AG08395 (cell line): ENCODE results near the gene FKBP9.
A peak's percentile ranks its signal among the peaks of the same experiment; 100 is the strongest.
"Not testable (repeated sequence)": the region's sequence is repeated elsewhere in the genome, so short reads cannot be mapped to it uniquely, and the experiment has no call there.

Experiments used
- DNase-seq: peaks from one replicate; pipeline ENCODE4 v3.0.0; 2012; ENCODE audit warnings: mixed read lengths, low spot score

FKBP9 gene, protein sequence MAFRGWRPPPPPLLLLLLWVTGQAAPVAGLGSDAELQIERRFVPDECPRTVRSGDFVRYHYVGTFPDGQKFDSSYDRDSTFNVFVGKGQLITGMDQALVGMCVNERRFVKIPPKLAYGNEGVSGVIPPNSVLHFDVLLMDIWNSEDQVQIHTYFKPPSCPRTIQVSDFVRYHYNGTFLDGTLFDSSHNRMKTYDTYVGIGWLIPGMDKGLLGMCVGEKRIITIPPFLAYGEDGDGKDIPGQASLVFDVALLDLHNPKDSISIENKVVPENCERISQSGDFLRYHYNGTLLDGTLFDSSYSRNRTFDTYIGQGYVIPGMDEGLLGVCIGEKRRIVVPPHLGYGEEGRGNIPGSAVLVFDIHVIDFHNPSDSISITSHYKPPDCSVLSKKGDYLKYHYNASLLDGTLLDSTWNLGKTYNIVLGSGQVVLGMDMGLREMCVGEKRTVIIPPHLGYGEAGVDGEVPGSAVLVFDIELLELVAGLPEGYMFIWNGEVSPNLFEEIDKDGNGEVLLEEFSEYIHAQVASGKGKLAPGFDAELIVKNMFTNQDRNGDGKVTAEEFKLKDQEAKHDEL

DNA sequence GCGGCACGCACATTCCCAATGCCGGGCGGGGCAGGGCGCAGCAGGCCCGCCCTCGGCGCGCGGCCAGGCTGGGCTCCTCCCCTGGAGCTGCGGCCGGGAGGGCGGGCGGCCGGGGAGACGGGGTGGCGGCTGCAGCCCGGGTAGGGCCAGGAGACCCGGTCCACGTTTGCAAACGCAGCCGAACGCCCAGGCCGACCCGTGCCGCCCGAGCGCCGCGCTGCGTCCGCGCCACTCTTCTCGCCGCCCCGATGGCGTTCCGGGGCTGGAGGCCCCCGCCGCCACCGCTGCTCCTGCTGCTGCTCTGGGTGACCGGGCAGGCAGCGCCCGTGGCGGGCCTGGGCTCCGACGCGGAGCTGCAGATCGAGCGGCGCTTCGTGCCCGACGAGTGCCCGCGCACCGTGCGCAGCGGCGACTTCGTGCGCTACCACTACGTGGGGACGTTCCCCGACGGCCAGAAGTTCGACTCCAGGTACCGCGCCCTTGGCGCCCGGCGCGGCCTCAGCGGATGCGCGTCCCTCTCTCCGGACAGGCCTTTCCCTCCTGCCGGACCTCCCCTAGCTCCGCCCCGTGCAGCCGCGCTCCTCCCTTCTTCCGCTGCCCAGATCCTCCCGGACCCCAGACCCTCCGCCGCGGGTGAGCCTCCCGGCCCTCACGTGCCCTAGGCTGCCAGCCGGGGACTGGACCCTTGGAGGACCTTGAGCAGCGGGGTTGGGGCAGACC lies at the start of gene FKBP9:
Gene FKBP9 (plus strand): TSS at position 115 of the 720 bp plus-strand sequence. CDS start 134 bp downstream, at position 249.
- DNase-seq, result peak; percentile 97

DNA sequence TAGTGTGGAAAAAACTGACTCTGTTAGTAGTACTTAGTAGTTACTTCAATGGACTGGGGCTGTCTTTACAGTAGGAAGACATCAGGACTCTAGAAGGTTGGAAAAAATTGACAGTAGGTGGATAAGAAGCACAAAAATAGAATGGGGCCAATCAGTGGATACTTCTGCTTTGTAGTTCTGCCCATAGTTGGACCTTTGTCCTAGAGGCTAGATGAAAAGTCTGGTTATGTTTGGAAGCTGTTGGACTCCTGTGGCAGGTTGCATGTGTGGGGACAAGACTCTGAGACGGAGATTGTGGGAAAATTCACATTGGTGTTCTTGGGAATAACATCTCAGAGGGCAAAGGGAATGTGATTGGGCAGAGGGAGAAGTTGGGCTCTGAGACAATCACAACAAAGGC lies 47.0 kb upstream of the FKBP9 start:
- DNase-seq, result no peak

DNA sequence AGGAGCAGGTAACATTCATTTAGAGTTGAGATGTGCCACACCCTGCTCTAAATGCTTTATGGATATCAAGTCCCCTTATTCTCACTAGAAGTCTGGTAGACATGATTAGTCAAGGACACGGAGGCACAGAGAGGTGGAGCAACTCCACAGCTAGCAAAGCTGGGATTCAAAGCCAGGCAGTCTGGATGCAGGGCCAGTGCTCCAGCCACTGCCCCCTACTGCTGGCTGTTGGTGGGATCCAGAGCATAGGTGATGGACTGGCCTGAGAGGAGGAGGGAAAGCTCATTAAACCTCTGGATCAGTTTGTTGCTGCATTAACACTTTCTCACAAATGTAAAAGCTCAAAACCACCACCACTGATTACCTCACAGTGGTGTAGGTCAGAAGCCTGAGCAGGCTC lies 43.1 kb upstream of the FKBP9 start:
- DNase-seq, result no peak

DNA sequence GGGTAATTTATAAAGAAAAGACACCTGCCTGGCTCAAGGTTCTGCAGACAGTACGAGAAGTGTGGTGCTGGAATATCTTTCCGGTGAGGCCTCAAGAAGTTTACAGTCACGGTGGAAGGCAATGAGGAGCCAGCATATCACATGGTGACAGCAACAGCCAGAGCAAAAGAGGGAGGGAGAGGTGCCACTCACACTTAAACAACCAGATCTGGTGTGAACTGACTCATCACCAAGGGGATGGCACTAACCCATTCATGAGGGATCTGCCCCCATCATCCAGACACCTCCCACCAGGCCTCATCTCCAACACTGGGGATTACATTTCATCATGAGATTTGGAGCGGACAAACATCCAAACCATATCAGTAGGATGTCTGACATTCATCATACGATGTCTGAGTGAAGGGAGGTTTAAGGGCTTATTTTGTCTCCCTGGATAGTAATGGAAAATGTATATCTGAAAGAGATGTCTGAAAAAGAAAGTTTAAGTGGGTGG lies 42.2 kb upstream of the FKBP9 start:
- no peak for DNase-seq

DNA sequence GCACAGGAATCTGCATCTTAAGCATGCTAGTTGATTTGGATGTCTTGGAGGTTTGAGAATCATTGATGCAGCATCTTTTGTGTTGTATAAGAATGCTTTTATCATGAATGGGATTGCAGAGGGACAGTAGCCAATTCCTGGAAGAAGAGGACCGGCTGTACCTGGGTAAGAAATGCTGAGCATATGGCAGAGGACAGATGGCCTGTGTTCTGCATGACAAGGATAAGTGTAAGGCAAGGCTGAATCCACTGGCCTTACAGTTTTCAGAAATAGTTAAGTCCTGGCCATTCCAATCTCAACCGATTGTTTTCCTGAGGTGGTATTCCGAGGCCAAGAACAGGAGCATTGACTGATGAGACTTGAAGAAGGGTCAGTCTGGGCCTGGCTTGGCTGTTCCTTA lies 41.2 kb upstream of the FKBP9 start:
- no peak for DNase-seq

DNA sequence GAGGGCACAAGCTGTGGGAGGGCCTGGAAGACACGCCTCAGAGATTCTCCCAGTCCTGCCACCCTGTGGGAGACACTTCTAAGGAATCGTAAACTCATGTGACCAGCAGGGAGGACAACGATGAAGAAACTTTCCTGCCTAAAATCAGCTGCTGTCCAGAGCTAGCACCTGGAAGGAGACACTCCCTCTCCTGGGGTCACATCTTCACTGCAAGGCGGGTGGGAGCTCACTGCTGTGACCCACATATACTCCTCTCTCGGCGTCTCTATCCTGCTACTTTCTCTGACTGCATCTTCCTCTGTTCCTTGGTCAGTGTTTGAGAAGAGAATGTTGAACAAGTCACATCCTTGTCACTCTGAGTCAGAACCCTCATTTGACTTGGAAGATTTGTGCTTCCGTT lies 40.2 kb upstream of the FKBP9 start:
- not testable (repeated sequence) for DNase-seq

DNA sequence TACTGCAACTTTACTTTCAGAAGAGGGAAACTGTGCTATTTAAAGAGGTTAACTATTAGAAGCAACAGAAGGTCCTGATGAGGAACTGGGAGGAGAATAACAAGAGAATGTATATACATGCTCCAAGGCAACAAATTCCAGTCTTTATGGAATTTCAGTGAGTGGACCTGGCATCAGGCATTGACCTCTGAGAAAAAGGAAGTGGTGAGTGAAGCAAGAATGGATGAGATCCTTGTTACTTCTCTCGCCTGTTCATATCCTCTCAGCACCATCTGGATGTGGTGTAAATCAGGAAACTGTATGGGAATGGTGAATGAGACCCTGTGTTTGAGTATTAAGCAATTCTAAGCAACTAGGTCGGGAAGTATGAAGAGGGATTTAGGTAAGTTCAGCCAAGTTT lies 35.3 kb upstream of the FKBP9 start:
- DNase-seq, result no peak

DNA sequence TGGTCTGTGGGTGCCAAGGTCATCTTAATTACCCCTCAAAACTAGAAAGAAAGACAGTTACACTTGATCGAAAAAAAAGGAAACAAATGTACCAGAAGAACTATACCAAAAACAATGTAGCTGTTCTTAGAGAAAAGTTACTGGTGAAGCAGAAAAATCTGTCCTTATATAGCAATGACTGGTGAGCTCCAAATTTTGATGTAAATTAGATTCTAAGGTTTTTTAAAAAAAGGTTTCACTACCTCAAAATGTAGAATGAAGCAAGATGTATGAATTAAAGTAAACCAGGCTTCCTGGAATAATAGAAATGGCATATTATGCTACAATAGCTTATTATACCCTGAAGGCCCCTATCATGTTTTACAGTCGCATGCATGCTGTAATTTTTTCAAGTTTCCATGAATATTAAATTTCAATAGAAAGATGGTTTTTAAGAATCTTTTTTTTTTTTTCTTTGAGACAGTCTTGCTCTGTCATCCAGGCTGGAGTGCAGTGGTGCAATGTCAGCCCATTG lies 28.4 kb upstream of the FKBP9 start:
- DNase-seq, result no peak

DNA sequence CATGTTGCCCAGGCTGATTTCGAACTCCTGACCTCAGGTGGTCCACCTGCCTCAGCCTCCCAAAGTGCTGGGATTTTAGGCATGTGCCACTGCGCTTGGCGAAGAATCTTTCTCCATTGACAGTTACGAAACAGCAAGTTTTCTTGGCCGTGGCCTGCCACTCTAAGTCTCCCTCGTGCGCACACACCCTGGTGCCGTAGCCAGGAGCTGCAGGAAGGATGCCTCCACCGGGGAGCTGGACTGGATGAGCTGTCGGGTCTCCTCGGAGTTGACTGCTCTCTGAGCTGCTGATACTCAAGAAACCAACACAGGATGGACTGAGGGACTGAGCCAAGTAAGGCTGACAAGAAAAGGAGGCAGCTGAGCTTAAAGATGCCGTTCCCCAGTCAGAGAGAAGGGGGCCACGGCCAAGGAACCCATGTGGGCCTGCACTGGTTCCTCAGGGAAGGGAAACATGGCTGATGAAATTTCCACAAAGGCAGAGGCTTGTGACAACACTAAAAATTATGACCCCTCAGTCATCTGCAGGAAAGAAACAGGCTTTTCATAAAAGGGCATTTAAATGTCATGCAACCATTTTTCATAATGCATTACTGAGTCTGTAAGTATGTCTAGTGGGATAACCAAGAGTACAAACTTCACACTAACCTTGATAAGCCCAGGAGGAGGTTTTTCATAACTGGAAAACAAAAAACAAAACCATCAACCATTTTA lies 27.7 kb upstream of the FKBP9 start:
- DNase-seq, result no peak

DNA sequence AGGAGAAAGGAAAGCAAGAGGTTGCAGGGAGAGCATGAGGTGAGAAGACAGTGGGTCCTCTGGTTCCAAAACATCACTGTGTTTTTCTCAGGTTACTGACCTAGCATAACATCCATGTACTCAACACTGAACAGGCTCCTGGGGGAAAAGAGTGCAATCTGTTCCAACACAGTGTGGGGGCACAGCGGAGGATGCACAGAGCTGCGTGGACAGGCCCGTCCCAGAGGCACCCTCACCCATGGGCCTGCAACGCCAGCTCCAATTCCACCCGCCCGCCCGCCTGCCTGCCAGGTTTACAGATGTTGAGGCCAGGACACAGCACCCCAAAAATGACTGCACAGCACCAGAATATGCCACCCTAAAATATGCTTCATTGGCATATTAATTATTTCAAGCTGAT lies 26.9 kb upstream of the FKBP9 start:
- DNase-seq, result no peak

DNA sequence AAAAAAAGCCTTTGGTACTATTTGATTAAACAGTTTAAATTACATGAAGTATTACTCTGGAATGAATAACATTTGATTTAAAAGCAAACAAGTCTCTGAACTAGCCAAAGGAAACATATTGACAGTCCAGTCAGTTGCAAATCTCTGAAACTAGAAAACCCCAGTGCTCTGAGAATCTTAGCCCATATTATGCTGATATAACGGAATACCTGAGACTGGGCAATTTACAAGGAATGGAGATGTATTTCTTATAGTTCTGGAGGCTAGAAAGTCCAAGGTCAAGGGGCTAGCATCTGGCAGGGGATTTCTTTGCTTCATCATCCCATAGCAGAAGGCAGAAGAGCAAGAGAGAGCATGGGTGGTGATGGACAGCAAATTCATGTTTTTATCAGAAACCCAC lies 21.7 kb upstream of the FKBP9 start:
- no peak for DNase-seq

DNA sequence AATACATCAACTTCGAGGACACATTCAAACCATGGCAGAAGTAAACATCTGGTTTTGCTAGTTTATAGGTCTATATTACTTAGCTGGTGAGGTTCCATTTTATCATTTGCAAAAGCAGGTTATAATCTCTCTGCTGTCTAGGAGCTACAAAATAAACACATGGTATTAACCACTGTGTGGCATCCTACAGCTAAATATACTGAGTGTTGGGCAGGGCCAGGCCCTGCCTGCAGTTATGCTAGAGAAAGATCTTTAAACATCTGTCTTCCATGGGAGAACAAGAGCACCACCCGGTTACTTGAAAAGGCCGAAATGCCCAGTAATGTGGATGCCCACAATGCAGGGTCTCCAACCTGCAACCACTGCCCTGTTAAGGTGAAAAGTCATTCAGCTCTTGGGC lies 20.6 kb upstream of the FKBP9 start:
- no peak for DNase-seq

DNA sequence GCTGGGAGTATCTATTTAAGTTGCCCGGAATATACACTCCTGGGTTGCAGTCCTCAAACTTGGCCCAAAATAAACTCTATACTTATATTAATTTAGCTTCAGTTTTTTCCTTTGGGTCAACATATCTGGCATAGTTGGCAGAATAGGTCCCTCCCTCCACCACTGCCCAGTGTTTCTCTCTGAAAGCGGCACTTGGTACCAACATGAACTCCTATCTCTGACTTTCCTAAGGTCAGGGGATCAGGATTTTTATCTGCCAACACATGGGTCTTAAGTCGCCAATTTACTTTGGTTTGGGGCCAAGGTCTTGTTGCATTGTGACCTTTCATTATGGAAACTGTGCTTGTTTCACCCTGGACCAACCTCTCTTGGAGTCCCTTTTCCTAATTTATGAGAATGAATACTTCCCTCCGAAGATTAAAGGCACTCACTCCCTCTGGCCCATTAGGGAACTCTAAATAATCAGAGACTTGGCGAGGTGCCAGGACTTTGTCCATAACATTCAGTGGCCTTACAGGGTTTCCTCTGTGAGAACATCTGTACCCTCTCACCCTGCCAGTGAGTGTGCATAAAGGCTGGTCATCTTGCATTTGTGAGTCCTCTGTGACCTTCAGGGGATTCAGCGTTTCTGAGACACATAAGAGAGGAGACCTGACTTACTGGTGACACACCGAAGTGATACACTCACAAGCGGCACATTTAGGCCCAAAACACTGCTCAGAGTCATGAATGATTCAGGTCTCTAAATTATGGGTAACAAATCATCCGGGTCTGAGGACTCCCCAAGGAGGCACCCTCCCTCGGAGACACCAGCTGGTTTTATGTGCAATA lies 19.7 kb upstream of the FKBP9 start:
- peak; percentile 30 for DNase-seq

DNA sequence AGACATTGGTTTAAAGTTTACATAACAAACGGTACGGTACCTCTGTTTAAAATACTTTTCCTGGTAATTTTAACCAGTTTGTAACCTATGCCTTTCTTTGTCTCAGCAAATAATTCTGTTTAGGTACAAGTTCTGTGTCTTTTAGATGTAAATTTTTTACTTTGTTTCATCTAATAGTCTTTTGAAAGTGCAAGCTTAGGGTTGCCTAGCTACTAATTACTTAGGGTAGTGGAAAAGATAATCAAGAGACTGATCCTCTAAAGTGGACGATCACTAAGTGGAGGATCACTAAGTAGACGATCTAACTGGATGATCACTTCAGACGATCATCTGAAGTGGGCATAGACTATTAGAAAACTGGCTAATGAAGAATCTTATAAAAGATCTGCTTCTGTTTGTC lies 16.1 kb upstream of the FKBP9 start:
- DNase-seq, result no peak

DNA sequence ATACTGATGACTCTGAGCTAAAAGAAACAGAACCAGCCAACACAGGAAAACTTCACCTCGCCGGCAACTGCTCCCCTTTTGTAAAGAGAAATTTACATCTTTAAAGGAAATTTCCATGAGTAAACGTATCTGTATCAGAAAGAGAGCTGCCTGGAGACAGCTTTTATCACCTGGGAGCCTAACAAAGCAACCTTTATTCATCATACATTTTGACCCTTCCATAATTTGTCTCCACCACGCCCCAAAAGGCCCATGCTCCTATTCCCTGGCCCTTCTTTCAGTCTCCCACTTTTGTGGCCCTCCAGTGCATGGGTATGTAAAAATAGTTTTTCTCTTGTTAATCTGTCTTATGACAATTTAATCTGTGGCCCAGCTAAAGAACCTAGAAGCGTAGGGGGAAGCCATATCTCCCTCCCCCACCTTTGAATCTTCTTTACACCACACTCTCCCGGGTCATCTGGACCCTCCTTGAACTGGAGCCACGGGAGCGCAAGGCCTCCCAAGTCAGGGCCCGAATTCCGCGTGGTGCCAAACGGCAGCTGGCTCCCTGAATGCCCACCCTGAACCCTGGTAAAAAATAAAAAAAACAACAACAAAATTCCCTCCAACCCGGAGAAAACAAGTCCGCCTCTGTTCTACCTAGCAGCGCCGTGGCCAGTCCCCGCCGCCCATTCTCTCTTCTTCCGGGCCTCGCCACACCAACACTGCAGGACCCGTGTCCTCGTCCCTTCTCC lies 15.4 kb upstream of the FKBP9 start:
- no peak for DNase-seq

DNA sequence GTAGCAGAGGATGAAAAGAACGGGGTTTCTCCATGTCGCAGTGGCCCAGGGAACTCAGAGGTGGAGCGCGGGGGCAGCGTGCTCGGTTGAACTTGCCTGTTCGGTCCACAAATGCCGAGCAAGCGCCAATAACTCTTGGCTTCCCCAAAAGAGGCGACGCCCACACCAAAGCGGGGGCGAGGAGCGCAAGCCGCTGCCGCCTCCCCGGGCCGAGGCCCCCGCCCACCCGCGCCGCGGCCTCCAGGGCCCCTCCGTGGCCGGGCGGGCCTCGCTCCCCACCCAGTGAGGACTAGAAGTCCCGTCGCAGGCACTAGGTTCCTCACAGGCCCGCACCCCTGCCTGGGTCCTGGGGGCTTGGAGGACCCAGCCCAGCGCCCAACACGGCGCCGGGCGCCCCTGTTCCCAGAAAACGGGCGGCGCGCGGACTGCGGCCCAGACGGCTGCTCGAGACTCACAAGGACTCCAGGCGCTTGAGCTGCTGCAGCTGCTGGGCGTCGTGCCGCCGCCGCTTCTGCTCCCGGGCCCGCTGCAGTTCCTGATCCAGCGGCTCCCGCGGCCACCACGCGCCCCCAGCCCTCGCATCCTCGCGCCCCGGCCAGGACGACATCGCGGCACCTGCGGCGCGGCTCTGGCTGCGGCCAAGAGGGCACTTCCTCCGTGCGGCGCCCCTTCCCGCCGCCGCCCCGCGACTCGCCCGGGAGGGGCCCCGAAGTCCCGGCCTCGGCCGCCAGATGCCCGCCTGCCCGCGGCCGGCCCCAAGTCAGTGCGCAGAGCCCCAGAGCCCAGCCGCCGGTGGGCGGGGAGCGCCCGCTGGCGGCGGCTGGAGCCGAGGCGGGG lies 14.6 kb upstream of the FKBP9 start:
- peak; percentile 89 for DNase-seq

DNA sequence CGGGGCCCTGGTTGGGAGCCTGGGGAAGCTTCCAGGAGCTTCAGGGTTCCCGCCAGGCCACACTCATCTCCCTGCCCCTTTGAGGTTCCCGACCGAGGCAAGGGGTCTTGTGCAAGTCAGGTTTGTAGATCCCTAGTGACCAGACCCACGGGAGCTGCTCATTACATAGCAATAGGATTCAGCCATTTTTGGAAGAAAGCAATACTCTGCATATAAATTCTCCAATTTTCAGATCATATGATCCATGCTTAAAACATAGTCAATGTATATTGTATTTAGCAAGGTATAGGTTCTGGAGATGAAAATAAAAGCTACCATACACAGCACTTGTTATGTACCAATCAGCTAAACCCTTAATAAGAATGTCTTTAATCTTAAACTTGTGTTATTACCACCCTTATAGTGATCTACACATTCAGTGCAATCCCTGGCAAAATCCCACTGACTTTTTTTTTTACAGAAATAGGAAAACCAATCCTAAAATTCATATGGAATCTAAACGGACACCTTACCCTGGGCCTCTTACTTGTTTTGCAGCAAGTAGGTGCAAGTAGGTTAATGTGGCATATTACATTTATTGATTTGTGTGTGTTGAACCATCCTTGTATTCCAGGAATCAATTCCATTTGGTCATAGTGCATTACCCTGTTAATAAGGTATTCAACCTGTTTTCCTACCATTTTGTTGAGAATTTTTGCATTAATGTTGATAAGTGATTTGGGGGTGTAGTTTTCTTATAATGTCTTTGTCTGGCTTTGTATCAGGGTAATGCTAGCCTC lies 13.8 kb upstream of the FKBP9 start:
- no peak for DNase-seq

DNA sequence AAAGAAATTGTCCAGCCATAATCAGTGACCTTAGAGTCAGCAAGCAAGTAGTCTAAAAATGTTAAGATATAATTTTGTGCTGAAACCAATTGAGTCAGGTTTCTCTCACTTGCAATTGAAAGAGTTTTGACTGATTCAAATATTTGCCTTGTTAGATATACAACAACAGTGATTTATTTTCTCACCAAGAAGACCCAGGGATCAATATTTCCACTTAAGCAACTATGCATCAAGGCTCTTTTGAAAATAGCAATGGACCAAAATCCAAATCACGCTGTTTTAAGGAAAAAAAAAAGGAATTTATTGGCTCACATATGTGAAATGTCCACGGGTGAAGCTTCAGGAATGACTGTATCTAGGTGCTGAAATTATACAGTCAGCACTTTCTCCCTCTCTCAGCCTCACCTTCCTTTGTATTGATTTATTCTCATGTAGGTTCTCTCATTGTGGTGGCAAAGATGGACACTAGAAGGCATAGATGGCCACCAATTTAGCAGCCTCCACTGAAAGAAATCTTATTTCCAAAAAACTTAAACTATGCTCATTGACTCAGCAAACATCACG lies 9.7 kb upstream of the FKBP9 start:
- DNase-seq, result no peak
